ENCODE measurements around the gene TNFSF8. TPM values are rescaled to one million over a fixed set of nuclear protein-coding genes. Genes with fewer than 3 reads are reported as not detected.

Gene TNFSF8
- total and polyA plus RNA-seq, 7 donors, result 0.60 to 11.7 (median 1.8) TPM

GRCh38 chr9:114894609-114895433 lies 35.6 kb downstream of the TNFSF8 start:
- H3K9me3 ChIP-seq, result no peaks in the 10 kb centered on the region
- DNase-seq, result no peak
- TF ChIP-seq POLR2A (IDR thresholded peaks at IDR 0.05), result no peak
- peak in 3 of 4 donors; percentile 42 to 74 (median 56) for TF ChIP-seq POLR2AphosphoS5 (IDR thresholded peaks at IDR 0.05)
- no peaks in the 10 kb centered on the region for H3K27me3 ChIP-seq
- peak overlapping the region in 3 of 4 donors; percentile 29 to 48 (median 46) for H3K27ac ChIP-seq
- peaks cover 0 to 12% (median 9%) of the 10 kb centered on the region in 4 donors for H3K4me1 ChIP-seq
- no peak overlapping the region for H3K4me3 ChIP-seq
- intact Hi-C loops (cut with DNase I), result no loop called here
- 40 to 54% methylated on average over 7 of the region's 7 CpGs for WGBS, 2 donors
- no peaks in the 10 kb centered on the region for H3K36me3 ChIP-seq

DNA sequence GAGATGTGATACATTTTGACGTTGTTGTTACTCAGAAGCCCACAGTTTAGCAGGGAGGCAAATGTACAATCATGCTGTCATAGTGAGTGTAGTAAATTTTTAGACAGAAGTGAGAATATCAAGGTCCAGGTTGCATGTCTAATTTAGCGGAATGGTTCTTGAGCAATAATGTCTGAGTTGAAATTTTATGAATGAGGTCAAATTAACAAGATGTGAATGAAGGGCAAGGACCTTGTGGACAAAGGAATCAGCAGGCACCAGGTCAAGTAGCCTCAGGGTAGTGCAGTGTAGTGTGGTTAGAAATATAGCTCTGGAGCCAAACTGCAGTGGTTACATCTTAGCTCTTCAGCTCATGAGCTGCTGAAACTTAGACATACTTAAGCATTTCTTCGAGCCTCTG lies 36.2 kb downstream of the TNFSF8 start:
- H3K4me3 ChIP-seq, result no peak overlapping the region
- intact Hi-C loops (cut with DNase I), result no loop called here
- peak overlapping the region in 3 of 4 donors; percentile 29 to 46 (median 41) for H3K27ac ChIP-seq
- H3K36me3 ChIP-seq, result no peaks in the 10 kb centered on the region
- no peak for TF ChIP-seq CTCF (IDR thresholded peaks at IDR 0.05)
- H3K4me1 ChIP-seq, result peaks cover 0 to 12% (median 9%) of the 10 kb centered on the region in 4 donors
- H3K27me3 ChIP-seq, result no peaks in the 10 kb centered on the region
- no peak for DNase-seq
- WGBS, 2 donors, result 71 to 74% methylated on average over 3 of the region's 3 CpGs
- H3K9me3 ChIP-seq, result no peaks in the 10 kb centered on the region

DNA sequence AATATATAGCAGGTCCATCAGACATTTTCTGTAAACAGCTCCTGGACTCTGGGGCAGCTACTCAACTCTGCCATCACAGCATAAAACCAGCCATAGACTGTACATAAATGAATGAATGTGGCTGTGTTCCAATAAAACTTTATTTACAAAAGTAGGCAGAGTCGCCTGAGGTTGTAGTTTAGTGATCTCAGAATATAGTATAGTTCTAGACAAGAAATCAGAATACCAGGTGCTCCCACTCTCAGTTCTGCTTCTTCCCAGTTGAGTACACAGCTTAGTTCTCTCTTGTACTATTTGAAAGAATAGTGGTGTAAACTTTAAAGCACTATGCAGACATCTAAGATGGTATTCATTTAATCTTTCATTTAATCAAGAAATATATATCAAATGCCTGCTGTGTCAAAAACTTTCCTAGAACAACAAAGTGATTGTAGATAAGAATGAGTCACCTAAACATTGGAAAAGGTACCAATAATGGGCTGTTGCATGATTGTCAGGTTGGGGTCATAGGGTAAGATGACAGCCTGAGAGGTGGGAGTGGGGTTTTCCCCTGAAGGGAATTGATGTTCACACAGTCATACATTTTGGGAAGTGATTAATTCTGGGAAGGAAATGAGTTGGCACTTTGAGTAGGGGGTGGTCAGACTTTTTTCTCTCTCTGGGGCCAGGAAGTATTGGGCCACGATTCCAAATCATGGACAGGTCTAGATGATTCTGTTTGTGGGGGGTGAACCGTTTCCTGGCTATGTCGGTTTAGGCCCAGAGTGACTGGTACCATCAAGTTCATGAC lies 37.0 kb downstream of the TNFSF8 start:
- Histone ChIP-seq H3K4me1 (peaks cover 0 to 12% (median 9%) of the 10 kb centered on the region in 4 donors), H3K9me3 (no peaks in the 10 kb centered on the region), H3K27me3 (no peaks in the 10 kb centered on the region), H3K4me3 (no peak overlapping the region), H3K27ac (no peak overlapping the region), H3K36me3 (no peaks in the 10 kb centered on the region)
- intact Hi-C loops (cut with DNase I), result no loop called here
- no peak for DNase-seq
- TF ChIP-seq POLR2A (IDR thresholded peaks at IDR 0.05) (no peak), POLR2AphosphoS5 (IDR thresholded peaks at IDR 0.05) (peak in 1 of 4 donors; percentile 7), CTCF (IDR thresholded peaks at IDR 0.05) (no peak)
- 66 to 83% methylated on average over 4 of the region's 4 CpGs for WGBS, 2 donors

GRCh38 chr9:114889802-114890224 lies 40.6 kb downstream of the TNFSF8 start:
- no peaks in the 10 kb centered on the region for H3K36me3 ChIP-seq
- H3K4me3 ChIP-seq, result no peak overlapping the region
- H3K27ac ChIP-seq, result no peak overlapping the region
- no peaks in the 10 kb centered on the region for H3K9me3 ChIP-seq
- DNase-seq, result no peak
- intact Hi-C loops (cut with DNase I), result no loop called here
- no peaks in the 10 kb centered on the region for H3K27me3 ChIP-seq
- TF ChIP-seq CTCF (IDR thresholded peaks at IDR 0.05) (no peak), EP300 (IDR thresholded peaks at IDR 0.05) (no peak), POLR2A (IDR thresholded peaks at IDR 0.05) (no peak), POLR2AphosphoS5 (IDR thresholded peaks at IDR 0.05) (no peak)
- 53 to 58% methylated on average over 3 of the region's 3 CpGs for WGBS, 2 donors
- H3K4me1 ChIP-seq, result peaks cover 0 to 7% (median 4%) of the 10 kb centered on the region in 4 donors

GRCh38 chr9:114888607-114889006 lies 41.8 kb downstream of the TNFSF8 start:
- TF ChIP-seq CTCF (IDR thresholded peaks at IDR 0.05) (no peak), EP300 (IDR thresholded peaks at IDR 0.05) (no peak)
- 80 to 84% methylated on average over 4 of the region's 4 CpGs for WGBS, 2 donors

More at GRCh38 chr9:114888607-114889006, 41.8 kb downstream of the TNFSF8 start:
- Histone ChIP-seq H3K27ac (no peak overlapping the region), H3K9me3 (no peaks in the 10 kb centered on the region), H3K36me3 (no peaks in the 10 kb centered on the region), H3K4me1 (no peaks in the 10 kb centered on the region), H3K27me3 (no peaks in the 10 kb centered on the region), H3K4me3 (no peak overlapping the region)
- DNase-seq, result no peak
- intact Hi-C loops (cut with DNase I), result no loop called here

Data from sigmoid colon (tissue), 7 donors.